ENCODE measurements around the gene TNRC6A. TPM values are rescaled to one million over a fixed set of nuclear protein-coding genes. Genes with fewer than 3 reads are reported as not detected.

TNRC6A gene
- total and polyA plus RNA-seq, 4 donors: 9.3 to 42.3 (median 22.9) TPM

DNA sequence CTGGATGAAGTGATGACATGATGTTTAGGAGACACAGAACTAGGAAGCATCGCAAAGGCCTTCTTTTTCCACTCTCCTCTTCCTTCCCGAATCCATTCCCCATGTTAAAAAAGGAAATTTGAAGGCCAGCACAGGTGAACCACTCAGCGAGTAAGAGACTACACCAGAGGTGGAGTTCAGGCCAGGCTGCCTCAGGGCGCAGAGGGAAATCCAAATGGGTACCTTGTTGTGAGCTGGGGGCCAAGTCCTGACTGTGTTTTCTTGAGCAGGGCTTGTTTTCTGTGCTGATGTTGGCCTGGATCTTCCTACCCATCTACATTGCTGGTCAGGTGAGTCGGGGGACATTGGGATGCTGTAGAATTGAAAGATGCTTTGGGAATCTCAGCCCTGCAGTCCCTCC is 142.4 kb downstream of the TNRC6A start:
- H3K4me1 ChIP-seq (ENCODE audit: control insufficient read depth in 4 of 4, insufficient read depth in 4 of 4, low read length in 3 of 4): no peaks in the 10 kb centered on the region
- no peaks in the 10 kb centered on the region for H3K27me3 ChIP-seq (ENCODE audit: control insufficient read depth in 4 of 4, insufficient read depth in 4 of 4, low read length in 3 of 4)
- no peaks in the 10 kb centered on the region for H3K9me3 ChIP-seq (ENCODE audit: control insufficient read depth in 4 of 4, low read length in 3 of 4)
- H3K36me3 ChIP-seq (ENCODE audit: control insufficient read depth in 4 of 4, insufficient read depth in 3 of 4, low read depth in 1 of 4, low read length in 3 of 4): no peaks in the 10 kb centered on the region
- no peak for DNase-seq (ENCODE audit: low spot score)
- WGBS: 96% methylated on average over 5 of the region's 5 CpGs
- TF ChIP-seq YY1 (IDR thresholded peaks at IDR 0.05): no peak
- no peak for TF ChIP-seq NR2F2 (IDR thresholded peaks at IDR 0.05)
- no peak for TF ChIP-seq FOXA2 (IDR thresholded peaks at IDR 0.05)
- H3K27ac ChIP-seq (ENCODE audit: low read depth in 1 of 2, low read length in 2 of 2): no peak overlapping the region
- no peak overlapping the region for H3K9ac ChIP-seq (ENCODE audit: low read depth in 1 of 2, low read length in 2 of 2)
- H3K4me3 ChIP-seq (ENCODE audit: low read depth in 1 of 3, low read length in 3 of 3): no peak overlapping the region

DNA sequence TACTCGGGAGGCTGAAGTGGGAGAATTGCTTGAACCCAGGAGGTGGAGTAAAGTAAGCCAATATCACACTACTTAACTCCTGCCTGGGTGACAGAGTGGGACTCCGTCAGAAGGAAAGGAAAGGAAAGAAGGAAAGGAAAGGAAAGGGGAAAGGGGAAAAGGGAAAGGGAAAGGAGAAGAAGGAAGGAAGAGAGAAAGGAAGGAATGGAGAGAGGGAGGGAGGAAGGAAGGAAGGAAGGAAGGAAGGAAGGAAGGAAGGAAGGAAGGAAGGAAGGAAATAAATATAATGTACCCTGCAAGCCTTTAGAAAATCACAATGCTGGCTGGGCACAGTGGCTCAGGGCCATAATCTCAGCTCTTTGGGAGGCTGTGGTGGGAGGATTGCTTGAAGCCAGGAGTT is 143.6 kb downstream of the TNRC6A start:
- Histone ChIP-seq H3K4me3 (ENCODE audit: low read depth in 1 of 3, low read length in 3 of 3) (no peak overlapping the region), H3K27ac (ENCODE audit: low read depth in 1 of 2, low read length in 2 of 2) (no peak overlapping the region)
- WGBS: 80% methylated on average over 2 of the region's 2 CpGs

DNA sequence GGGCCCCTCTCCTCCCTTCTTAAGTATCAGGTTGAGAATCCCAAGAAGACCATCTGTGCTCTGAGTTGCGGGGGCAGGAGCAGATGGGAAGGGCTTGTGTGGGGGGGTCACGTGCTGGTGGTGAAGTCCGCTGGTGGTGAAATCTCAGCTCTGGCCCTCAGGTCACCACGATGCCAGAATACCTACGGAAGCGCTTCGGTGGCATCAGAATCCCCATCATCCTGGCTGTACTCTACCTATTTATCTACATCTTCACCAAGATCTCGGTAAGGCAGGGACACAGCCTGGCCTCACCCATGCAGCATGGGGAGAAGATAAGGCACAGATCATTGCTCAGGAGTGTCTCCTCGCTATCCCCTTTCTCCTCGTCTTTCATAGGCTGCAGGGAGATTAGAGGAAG is 146.0 kb downstream of the TNRC6A start:
- Histone ChIP-seq H3K4me1 (ENCODE audit: control insufficient read depth in 4 of 4, insufficient read depth in 4 of 4, low read length in 3 of 4) (no peaks in the 10 kb centered on the region), H3K9ac (ENCODE audit: low read depth in 1 of 2, low read length in 2 of 2) (no peak overlapping the region), H3K4me3 (ENCODE audit: low read depth in 1 of 3, low read length in 3 of 3) (no peak overlapping the region), H3K36me3 (ENCODE audit: control insufficient read depth in 4 of 4, insufficient read depth in 3 of 4, low read depth in 1 of 4, low read length in 3 of 4) (no peaks in the 10 kb centered on the region), H3K27me3 (ENCODE audit: control insufficient read depth in 4 of 4, insufficient read depth in 4 of 4, low read length in 3 of 4) (no peaks in the 10 kb centered on the region), H3K27ac (ENCODE audit: low read depth in 1 of 2, low read length in 2 of 2) (no peak overlapping the region), H3K9me3 (ENCODE audit: control insufficient read depth in 4 of 4, low read length in 3 of 4) (no peaks in the 10 kb centered on the region)
- WGBS: 89% methylated on average over 10 of the region's 10 CpGs
- no peak for DNase-seq (ENCODE audit: low spot score)
- TF ChIP-seq, protein P1, sequence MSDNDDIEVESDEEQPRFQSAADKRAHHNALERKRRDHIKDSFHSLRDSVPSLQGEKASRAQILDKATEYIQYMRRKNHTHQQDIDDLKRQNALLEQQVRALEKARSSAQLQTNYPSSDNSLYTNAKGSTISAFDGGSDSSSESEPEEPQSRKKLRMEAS (IDR thresholded peaks at IDR 0.05): no peak
- TF ChIP-seq, protein P2, sequence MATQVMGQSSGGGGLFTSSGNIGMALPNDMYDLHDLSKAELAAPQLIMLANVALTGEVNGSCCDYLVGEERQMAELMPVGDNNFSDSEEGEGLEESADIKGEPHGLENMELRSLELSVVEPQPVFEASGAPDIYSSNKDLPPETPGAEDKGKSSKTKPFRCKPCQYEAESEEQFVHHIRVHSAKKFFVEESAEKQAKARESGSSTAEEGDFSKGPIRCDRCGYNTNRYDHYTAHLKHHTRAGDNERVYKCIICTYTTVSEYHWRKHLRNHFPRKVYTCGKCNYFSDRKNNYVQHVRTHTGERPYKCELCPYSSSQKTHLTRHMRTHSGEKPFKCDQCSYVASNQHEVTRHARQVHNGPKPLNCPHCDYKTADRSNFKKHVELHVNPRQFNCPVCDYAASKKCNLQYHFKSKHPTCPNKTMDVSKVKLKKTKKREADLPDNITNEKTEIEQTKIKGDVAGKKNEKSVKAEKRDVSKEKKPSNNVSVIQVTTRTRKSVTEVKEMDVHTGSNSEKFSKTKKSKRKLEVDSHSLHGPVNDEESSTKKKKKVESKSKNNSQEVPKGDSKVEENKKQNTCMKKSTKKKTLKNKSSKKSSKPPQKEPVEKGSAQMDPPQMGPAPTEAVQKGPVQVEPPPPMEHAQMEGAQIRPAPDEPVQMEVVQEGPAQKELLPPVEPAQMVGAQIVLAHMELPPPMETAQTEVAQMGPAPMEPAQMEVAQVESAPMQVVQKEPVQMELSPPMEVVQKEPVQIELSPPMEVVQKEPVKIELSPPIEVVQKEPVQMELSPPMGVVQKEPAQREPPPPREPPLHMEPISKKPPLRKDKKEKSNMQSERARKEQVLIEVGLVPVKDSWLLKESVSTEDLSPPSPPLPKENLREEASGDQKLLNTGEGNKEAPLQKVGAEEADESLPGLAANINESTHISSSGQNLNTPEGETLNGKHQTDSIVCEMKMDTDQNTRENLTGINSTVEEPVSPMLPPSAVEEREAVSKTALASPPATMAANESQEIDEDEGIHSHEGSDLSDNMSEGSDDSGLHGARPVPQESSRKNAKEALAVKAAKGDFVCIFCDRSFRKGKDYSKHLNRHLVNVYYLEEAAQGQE (IDR thresholded peaks at IDR 0.05): no peak
- TF ChIP-seq EGR1 (IDR thresholded peaks at IDR 0.05; ENCODE audit: low read depth in 2 of 2): no peak
- TF ChIP-seq FOXA1 (IDR thresholded peaks at IDR 0.05): no peak

More for the DNA sequence above, 143.6 kb downstream of the TNRC6A start:
- H3K36me3 ChIP-seq (ENCODE audit: control insufficient read depth in 4 of 4, insufficient read depth in 3 of 4, low read depth in 1 of 4, low read length in 3 of 4): no peaks in the 10 kb centered on the region
- no peaks in the 10 kb centered on the region for H3K27me3 ChIP-seq (ENCODE audit: control insufficient read depth in 4 of 4, insufficient read depth in 4 of 4, low read length in 3 of 4)
- no peaks in the 10 kb centered on the region for H3K4me1 ChIP-seq (ENCODE audit: control insufficient read depth in 4 of 4, insufficient read depth in 4 of 4, low read length in 3 of 4)
- DNase-seq (ENCODE audit: low spot score): no peak
- TF ChIP-seq TAF1 (conservative IDR thresholded peaks at IDR 0.05): no peak
- no peak for TF ChIP-seq RAD21 (IDR thresholded peaks at IDR 0.05)
- TF ChIP-seq JUND (IDR thresholded peaks at IDR 0.05): no peak
- no peak overlapping the region for H3K9ac ChIP-seq (ENCODE audit: low read depth in 1 of 2, low read length in 2 of 2)
- H3K9me3 ChIP-seq (ENCODE audit: control insufficient read depth in 4 of 4, low read length in 3 of 4): no peaks in the 10 kb centered on the region

Other genes with a start within 250 kb of the TNRC6A start
- gene RBBP6, start 190.1 kb upstream of the TNRC6A start, total RNA-seq: 10 to 100 TPM; 13.1 to 35.8 TPM
- 10 to 100 TPM in 1 of 2 donors, 1 to 10 TPM in 1; 8.1 to 10.5 TPM for gene RBBP6, start 190.1 kb upstream of the TNRC6A start, polyA plus RNA-seq
- gene SLC5A11, start 116.3 kb downstream of the TNRC6A start, total RNA-seq: 1 to 10 TPM in 1 of 2 donors, under 1 TPM in 1; 0.67 to 4.1 TPM
- gene SLC5A11, start 116.3 kb downstream of the TNRC6A start, polyA plus RNA-seq: 1 to 10 TPM in 1 of 2 donors, under 1 TPM in 1; 0.15 to 1.2 TPM

Measured in liver (tissue), 9 donors.